ENCODE measurements around the gene IGF1R.
A peak's percentile ranks its signal among the peaks of the same experiment; 100 is the strongest.

The IGF1R gene

DNA sequence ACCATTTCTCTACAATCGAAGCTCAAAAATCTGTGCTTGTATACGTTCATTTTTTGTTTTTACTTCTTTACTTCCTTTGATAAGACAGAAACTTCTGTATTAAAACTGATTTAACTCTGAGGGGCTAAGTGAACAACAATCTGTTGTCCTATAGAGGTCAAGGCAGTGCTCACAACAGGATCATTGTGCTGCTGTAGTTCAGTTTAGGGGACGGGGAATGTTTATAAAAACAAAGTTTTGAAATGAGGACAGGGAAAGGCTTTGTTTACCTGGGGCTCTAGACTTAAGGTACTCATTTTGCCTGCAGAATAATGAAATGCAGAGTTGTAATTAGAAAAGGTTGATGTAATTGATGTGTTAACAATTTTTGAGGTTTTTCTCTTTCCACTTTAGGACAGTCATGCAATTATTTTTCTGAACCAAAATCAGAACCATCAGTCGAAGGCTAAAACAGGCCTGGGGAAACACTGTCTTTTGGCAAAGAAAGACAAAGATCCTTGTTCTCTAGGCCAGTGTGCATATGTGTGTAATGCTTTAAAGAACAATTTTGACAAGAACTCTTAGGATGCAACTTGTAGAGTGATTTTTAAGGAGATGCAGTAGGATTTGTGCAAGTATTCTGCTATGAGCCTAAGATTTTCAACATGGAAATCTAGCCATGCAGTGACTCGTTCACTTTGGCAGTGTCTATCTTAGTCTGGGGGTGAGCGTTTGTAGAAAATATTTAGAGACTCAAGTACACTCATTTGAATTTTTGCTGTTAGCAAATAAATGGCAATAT is 194.0 kb downstream of the IGF1R start:
- no peak for DNase-seq

DNA sequence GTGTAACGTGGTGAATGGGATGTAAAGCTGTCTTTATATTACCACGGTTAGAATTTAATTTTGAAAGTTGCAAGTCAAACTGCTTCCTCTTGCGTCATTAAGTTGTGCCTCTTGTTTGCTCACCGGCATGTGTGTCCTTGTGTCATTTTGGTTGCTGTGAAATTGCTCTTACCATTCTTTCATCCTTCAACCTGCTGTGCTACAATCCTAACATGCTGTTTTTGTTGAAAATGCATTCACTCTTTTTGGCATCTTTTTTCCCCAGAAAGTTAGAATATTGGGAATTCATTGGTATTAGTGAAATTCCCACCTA is 194.6 kb downstream of the IGF1R start:
- no peak for DNase-seq

DNA sequence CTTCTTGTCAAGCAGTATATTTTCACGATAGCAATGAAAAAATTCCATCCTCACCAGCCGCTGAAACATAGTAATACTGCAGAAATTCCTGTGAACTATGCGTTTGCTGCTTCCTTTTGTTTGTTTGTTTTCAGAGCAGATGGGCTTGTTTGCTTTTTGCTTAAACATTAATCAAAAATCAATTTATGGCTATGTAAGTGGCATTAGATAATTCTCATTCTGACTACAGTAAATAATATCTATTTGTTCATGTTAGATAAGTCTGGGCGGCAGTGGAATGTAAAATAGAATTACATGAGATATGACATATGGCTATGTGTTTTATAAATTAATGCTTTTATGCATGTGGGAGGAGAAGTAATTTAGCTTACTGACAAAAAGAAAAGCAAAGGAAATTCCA is 195.5 kb downstream of the IGF1R start:
- DNase-seq: no peak

DNA sequence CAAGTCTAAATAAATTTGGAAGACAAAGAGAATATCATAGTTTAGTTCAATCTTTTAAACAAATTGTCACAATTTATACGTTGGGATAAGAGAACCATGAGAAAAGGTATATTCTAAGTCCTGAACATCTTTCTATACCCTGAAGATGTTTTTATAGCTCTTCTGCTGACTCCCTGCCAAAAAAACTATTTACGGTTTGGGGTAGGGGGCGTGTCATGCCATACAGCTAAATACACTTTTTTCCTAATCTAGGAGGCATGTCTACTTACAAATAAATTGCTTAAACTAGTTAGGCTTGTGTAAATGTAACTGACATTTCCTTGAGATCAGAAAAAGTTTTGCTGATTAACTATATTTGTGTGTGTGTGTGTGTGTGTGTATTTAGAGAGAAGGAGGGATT is 195.9 kb downstream of the IGF1R start:
- DNase-seq: no peak

GRCh38 chr15:98845138-98845884 is 197.0 kb downstream of the IGF1R start:
- DNase-seq: no peak

GRCh38 chr15:98850961-98851572 is 202.7 kb downstream of the IGF1R start:
- DNase-seq: peak; percentile 41

- peak; percentile 66 for DNase-seq
These were observed 204.8 kb downstream of the IGF1R start for GRCh38 chr15:98853161-98853560.

GRCh38 chr15:98853617-98854420 is 205.5 kb downstream of the IGF1R start:
- DNase-seq: no peak

- no peak for DNase-seq
These were observed 206.2 kb downstream of the IGF1R start for GRCh38 chr15:98854496-98854895.

GRCh38 chr15:98855067-98855814 is 206.9 kb downstream of the IGF1R start:
- DNase-seq: no peak

DNA sequence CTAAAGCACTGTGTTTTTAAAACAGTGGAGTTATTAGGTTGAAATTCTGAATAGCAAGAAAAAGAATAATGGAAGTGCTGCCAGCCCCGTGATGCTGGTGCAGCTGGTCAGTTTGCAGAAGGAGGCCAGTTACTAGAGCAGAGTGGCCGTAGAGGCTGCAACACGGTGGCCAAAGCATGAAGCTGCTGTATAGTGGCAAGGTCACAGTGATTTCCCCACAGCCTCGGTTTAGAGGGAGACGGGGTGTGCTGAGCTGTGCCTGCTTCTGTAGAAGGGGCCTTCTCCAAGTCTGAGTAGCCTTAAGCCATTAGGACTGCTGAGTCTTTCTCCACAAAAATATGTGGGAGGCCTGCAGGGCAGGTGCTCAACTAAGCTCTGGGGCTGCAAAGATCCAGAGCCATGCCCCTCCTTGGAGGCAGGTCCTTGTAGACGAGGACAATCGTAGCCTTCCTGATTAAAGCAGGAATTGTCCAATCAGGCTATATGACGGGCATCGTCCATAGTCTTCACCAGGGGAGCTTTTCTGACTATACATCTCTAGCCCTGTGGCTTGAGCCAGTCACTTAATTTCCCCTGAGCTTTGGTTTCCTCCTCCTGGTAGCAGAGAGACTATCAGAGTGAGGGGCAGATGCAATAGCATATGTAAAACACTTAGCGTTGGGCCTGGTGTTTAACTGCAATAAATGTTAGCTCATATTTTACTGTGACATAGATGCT is 207.6 kb downstream of the IGF1R start:
- no peak for DNase-seq

- no peak for DNase-seq
These were observed 208.2 kb downstream of the IGF1R start for GRCh38 chr15:98856532-98856907.

GRCh38 chr15:98858610-98859023 is 210.3 kb downstream of the IGF1R start:
- no peak for DNase-seq

DNA sequence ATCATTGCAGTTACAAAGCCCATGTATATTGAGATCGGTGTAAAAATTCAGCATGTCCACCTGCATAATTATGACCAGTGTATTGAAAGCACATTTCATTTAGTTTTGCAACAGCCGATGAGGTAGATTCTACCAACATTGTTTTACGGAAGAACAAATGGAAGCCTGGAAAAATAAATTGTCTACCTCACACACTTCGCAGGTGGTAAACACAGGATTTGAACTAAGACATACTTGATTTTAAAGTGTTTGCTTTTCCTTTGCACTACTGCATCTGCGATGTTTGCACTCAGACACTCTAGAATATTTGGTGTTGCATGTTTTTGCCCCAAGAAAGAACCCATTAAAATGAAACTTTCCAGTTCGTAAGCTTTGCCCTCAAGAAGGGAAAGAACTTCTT is 210.8 kb downstream of the IGF1R start:
- peak; percentile 61 for DNase-seq

GRCh38 chr15:98860281-98861041 is 212.1 kb downstream of the IGF1R start:
- DNase-seq: no peak

- DNase-seq: no peak
These were observed 212.8 kb downstream of the IGF1R start for GRCh38 chr15:98861188-98861587.

- no peak for DNase-seq
These were observed 215.6 kb downstream of the IGF1R start for GRCh38 chr15:98863983-98864382.

DNA sequence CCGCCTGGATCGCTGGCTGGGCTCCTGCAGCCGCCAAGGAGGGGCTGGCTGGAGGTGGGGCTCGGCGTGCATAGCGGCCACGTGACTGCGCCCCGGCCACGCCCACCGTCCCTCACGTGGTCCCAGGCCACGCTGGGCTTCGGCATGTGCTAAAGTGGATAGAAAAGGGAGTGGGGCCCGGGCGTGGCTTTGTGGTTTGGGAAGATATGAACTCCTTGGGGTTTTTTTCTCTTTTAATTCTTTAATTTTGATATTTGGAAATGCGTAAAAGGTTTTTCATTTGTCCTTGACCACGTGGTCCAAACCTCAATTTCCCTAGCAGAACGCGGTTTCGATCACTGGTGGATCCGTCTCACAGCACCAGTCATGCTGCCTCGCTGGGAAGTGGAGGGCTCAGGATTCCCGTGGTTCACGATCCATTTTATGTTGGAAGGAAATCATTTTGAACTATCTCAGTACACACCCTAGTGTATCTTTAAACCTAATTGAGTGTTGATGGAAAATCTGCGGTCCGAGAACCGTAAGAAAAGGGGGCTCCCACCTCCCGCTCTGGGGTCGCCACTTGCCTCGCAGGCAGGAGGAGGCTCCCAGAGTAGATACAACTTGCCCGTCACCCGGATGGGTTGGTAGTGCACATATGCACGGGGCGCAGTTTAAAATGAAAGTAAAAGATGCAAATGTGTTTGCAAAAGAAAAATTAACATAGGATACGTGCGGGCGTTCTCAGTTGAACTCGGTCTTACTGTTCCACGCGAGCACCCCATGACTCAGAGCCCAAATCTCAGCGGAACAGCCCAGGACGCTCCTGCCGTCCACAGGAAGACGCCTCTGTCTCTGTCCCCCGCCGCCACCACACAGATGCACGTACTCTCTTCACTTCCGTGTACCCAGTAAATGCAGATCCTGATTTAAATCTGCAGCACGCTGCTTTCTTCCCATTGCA is 217.3 kb downstream of the IGF1R start:
- peak; percentile 67 for DNase-seq

GRCh38 chr15:98866511-98866910 is 218.2 kb downstream of the IGF1R start:
- DNase-seq: no peak

DNA sequence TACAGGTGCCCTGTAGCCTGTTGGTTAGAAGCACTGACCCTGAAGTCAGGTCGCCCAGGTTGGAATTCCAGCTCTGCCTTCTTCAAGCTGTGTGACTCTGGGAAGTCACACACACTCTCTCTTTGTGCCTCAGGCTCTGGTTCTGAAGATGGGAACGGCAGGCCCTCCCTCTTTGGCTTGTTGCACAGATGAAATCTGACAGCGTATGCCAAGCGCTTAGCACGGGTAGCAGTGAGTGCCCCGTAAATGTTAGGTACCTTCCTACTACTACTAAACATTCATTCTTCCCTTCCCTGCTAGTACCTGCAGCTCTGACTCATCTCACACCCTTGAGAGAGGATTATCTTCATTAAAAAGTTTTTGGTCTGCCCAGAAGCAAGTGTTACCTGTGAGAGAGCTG is 220.2 kb downstream of the IGF1R start:
- no peak for DNase-seq

All from NCI-H2029 (cell line).